ENCODE measurements around the gene RBBP9. TPM values are rescaled to one million over a fixed set of nuclear protein-coding genes. Genes with fewer than 3 reads are reported as not detected.

Gene RBBP9
- total RNA-seq, 1 experiment from 2014 or later = 12.2 TPM

DNA sequence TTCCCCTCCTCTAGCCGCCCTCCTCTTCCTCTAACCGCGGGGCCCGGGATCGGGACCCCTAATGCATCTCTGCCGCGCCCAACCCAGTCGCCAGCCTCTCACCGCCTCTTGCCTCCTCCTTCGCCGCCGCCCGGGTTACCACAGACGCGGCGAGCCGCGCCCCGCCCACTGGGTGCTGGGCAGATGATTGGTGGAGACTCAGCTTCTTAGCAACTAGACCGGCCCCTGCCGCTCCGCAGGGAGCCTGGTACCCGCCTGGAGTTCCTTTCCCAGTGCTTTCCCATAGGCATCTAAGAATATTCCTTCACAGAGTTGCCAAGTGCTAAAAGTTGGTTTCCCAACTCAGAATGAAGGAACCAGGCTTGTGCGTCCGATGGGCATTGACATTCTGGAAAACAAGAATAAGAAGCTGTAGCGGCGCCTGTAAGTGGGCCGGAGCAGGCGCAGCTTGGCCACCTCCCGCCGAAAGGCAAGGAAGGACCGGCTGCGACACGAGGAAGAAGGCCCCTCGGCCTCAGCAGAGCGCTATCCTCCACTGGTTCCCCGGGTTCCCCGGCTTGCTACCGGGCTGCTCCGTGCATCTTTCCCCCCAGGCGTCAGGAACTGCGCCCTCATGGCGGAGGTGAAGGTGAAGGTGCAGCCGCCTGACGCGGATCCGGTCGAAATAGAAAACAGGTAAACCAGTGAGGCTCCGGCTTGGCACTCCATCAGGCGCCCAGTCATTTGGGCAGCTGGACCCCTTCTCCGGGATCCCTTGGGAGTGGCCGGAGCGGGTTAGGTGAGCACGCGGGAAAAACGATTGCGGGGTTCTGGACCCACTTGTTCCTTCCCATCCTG, 29.9 kb downstream of the RBBP9 start, which contains the start of the genes DZANK1 and POLR3F:
Gene DZANK1 (minus strand): TSS at position 137 of the 837 bp plus-strand sequence. CDS start 1,672 bp downstream, outside the sequence.
Gene POLR3F (plus strand): TSS at position 497 of the 837 bp plus-strand sequence. CDS start 117 bp downstream, at position 614.
- POLR2A ChIA-PET = interaction anchor here (0.8 to 2.0 kb wide), 4 partner anchors 30 to 179 kb away, joined by 3 to 21 read pairs (median 5); partner anchors contain the start of genes RBBP9, SEC23B and ZNF133
- CTCF ChIA-PET = interaction anchor here (0.8 to 1.1 kb wide), 5 partner anchors 26 to 86 kb away, joined by 3 to 5 read pairs (median 3); partner anchors contain the start of gene SEC23B
- Mint-ChIP-seq H3K27ac (peak within 1 kb of the TSS; percentile 100), H3K4me3 (peak within 1 kb of the TSS; percentile 99), H3K36me3 (peaks cover 7% of the 10 kb centered on the region; the same call in 1 of the 2 replicates), H3K4me1 (peaks cover 12% of the 10 kb centered on the region), H3K9me3 (no peaks in the 10 kb centered on the region), H3K27me3 (ENCODE audit: low read depth) (no peaks in the 10 kb centered on the region)
- TF ChIP-seq ZNF121 (CRISPR knock-in tag; IDR thresholded peaks at IDR 0.05) (0 out of 2 replicates have a peak, but pooled peaks have one; percentile 33), RORB (CRISPR knock-in tag; IDR thresholded peaks at IDR 0.05) (no peak), EMX1 (CRISPR knock-in tag; IDR thresholded peaks at IDR 0.05) (no peak), ESRRA (CRISPR knock-in tag; IDR thresholded peaks at IDR 0.05; ENCODE audit: borderline replicate concordance) (no peak), NR1H2 (CRISPR knock-in tag; IDR thresholded peaks at IDR 0.05) (no peak), NFE2L1 (CRISPR knock-in tag; IDR thresholded peaks at IDR 0.05) (0 out of 2 replicates have a peak, but pooled peaks have one; percentile 42), ZNF416 (CRISPR knock-in tag; IDR thresholded peaks at IDR 0.05) (no peak), ZNF219 (CRISPR knock-in tag; IDR thresholded peaks at IDR 0.05; ENCODE audit: borderline replicate concordance) (no peak), ETV6 (CRISPR knock-in tag; IDR thresholded peaks at IDR 0.05) (no peak), FOXK1 (CRISPR knock-in tag; IDR thresholded peaks at IDR 0.05) (peak; percentile 57; the same call in 1 of the 2 replicates), GRHL2 (CRISPR knock-in tag; IDR thresholded peaks at IDR 0.05; ENCODE audit: insufficient replicate concordance, severe bottlenecking) (no peak), SP1 (CRISPR knock-in tag; conservative IDR thresholded peaks at IDR 0.05) (peak; percentile 73), GABPB1 (CRISPR knock-in tag; IDR thresholded peaks at IDR 0.05) (peak; percentile 38; the same call in 1 of the 2 replicates), NR3C1 (CRISPR knock-in tag; conservative IDR thresholded peaks at IDR 0.05; ENCODE audit: low read depth) (no peak), NFYB (CRISPR knock-in tag; conservative IDR thresholded peaks at IDR 0.05; ENCODE audit: low read depth) (0 out of 2 replicates have a peak, but pooled peaks have one; percentile 41)
- TF ChIP-seq, protein P1, sequence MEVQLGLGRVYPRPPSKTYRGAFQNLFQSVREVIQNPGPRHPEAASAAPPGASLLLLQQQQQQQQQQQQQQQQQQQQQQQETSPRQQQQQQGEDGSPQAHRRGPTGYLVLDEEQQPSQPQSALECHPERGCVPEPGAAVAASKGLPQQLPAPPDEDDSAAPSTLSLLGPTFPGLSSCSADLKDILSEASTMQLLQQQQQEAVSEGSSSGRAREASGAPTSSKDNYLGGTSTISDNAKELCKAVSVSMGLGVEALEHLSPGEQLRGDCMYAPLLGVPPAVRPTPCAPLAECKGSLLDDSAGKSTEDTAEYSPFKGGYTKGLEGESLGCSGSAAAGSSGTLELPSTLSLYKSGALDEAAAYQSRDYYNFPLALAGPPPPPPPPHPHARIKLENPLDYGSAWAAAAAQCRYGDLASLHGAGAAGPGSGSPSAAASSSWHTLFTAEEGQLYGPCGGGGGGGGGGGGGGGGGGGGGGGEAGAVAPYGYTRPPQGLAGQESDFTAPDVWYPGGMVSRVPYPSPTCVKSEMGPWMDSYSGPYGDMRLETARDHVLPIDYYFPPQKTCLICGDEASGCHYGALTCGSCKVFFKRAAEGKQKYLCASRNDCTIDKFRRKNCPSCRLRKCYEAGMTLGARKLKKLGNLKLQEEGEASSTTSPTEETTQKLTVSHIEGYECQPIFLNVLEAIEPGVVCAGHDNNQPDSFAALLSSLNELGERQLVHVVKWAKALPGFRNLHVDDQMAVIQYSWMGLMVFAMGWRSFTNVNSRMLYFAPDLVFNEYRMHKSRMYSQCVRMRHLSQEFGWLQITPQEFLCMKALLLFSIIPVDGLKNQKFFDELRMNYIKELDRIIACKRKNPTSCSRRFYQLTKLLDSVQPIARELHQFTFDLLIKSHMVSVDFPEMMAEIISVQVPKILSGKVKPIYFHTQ (CRISPR knock-in tag; IDR thresholded peaks at IDR 0.05) = no peak
- TF ChIP-seq, protein P2, sequence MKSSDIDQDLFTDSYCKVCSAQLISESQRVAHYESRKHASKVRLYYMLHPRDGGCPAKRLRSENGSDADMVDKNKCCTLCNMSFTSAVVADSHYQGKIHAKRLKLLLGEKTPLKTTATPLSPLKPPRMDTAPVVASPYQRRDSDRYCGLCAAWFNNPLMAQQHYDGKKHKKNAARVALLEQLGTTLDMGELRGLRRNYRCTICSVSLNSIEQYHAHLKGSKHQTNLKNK (CRISPR knock-in tag; IDR thresholded peaks at IDR 0.05) = no peak
- TF ChIP-seq, protein P3, sequence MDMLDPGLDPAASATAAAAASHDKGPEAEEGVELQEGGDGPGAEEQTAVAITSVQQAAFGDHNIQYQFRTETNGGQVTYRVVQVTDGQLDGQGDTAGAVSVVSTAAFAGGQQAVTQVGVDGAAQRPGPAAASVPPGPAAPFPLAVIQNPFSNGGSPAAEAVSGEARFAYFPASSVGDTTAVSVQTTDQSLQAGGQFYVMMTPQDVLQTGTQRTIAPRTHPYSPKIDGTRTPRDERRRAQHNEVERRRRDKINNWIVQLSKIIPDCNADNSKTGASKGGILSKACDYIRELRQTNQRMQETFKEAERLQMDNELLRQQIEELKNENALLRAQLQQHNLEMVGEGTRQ (CRISPR knock-in tag; IDR thresholded peaks at IDR 0.05) = no peak
- TF ChIP-seq, protein P4, sequence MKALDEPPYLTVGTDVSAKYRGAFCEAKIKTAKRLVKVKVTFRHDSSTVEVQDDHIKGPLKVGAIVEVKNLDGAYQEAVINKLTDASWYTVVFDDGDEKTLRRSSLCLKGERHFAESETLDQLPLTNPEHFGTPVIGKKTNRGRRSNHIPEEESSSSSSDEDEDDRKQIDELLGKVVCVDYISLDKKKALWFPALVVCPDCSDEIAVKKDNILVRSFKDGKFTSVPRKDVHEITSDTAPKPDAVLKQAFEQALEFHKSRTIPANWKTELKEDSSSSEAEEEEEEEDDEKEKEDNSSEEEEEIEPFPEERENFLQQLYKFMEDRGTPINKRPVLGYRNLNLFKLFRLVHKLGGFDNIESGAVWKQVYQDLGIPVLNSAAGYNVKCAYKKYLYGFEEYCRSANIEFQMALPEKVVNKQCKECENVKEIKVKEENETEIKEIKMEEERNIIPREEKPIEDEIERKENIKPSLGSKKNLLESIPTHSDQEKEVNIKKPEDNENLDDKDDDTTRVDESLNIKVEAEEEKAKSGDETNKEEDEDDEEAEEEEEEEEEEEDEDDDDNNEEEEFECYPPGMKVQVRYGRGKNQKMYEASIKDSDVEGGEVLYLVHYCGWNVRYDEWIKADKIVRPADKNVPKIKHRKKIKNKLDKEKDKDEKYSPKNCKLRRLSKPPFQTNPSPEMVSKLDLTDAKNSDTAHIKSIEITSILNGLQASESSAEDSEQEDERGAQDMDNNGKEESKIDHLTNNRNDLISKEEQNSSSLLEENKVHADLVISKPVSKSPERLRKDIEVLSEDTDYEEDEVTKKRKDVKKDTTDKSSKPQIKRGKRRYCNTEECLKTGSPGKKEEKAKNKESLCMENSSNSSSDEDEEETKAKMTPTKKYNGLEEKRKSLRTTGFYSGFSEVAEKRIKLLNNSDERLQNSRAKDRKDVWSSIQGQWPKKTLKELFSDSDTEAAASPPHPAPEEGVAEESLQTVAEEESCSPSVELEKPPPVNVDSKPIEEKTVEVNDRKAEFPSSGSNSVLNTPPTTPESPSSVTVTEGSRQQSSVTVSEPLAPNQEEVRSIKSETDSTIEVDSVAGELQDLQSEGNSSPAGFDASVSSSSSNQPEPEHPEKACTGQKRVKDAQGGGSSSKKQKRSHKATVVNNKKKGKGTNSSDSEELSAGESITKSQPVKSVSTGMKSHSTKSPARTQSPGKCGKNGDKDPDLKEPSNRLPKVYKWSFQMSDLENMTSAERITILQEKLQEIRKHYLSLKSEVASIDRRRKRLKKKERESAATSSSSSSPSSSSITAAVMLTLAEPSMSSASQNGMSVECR (CRISPR knock-in tag; IDR thresholded peaks at IDR 0.05; ENCODE audit: borderline replicate concordance) = peak; percentile 26; the same call in 1 of the 2 replicates
- TF ChIP-seq, protein P5, sequence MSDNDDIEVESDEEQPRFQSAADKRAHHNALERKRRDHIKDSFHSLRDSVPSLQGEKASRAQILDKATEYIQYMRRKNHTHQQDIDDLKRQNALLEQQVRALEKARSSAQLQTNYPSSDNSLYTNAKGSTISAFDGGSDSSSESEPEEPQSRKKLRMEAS (CRISPR knock-in tag; IDR thresholded peaks at IDR 0.05) = 0 out of 2 replicates have a peak, but pooled peaks have one; percentile 29
- DNase-seq (ENCODE audit: low spot score) = peak; percentile 99
- peak; percentile 96 for ATAC-seq

All from WTC11 (cell line).